Pancreas (tissue), 10 donors: Measurements from ENCODE around the gene PLA2G6. TPM values are rescaled to one million over a fixed set of nuclear protein-coding genes. Genes with fewer than 3 reads are reported as not detected.
"Not testable (repeated sequence)": the region's sequence is repeated elsewhere in the genome, so short reads cannot be mapped to it uniquely, and the experiment has no call there.

Experiments
- ATAC-seq, 4 donors: fragments of 200-7000 bp; cut with Tn5 transposase; one replicate each; pipeline versions ENCODE4 v1.8.0 to v1.9.1; 2020; ENCODE audit warnings: mild to moderate bottlenecking in 4 of 4, moderate library complexity in 4 of 4
- DNase-seq, 6 donors: peaks; one replicate each; pipeline ENCODE4 v3.0.0-alpha.2; 2020
- FAIRE-seq: peaks from 2 replicates; lab custom pipeline; 2012; peaks lifted over from hg19 to GRCh38; lab: Jason Lieb, UNC
- H3K27ac ChIP-seq, 4 donors: fragments of 200-600 bp; sonication (generic); 1 replicate in 3 of 4; 2 replicates in 1 of 4; pipeline versions ENCODE4 v1.5.0 to v1.8.0; 2020
- H3K27me3 ChIP-seq, 4 donors: fragments of 200-600 bp; one replicate each; pipeline ENCODE4 v1.8.0; 2021
- H3K36me3 ChIP-seq, 3 donors: fragments of 200-600 bp; sonication (generic) in 1 of 3; one replicate each; pipeline versions ENCODE4 v1.5.0 to v1.8.0; 2020 to 2021
- H3K4me1 ChIP-seq, 3 donors: fragments of 200-600 bp; one replicate each; pipeline ENCODE4 v1.8.0; 2021
- H3K4me3 ChIP-seq, 4 donors: fragments of 200-600 bp; sonication (generic) in 2 of 4; one replicate each; pipeline versions ENCODE4 v1.5.0 to v1.8.0; 2020 to 2021
- H3K9me3 ChIP-seq, 4 donors: fragments of 200-600 bp; one replicate each; pipeline ENCODE4 v1.8.0; 2021
- WGBS, 2 donors: extraction: QIAGEN DNeasy Blood & Tissue Kit; methylation state at CpG; one replicate each; pipeline ENCODE4 v1.1.7; 2013; 5-methylcytosine and 5-hydroxymethylcytosine counted together
- intact Hi-C, 3 donors: fragments of 100-400 bp; cut with DNase I; formaldehyde crosslinking; loops; one replicate each; pipeline versions ENCODE4 v1.11.1 to v1.14.2; 2022
- polyA plus RNA-seq, 2 donors: library from polyadenylated mRNA; stranded (reverse); fragments of 200-250 nt; gene quantifications; one replicate each; pipeline ENCODE4 v1.2.3, GENCODE V29; 2013
- total RNA-seq, 6 donors: library from RNA; stranded (reverse); fragmentation: NEBNext Ultra II Directional in 4 of 6; extraction: Animal tissue kit (Norgen Biotek cat#: 25700) in 4 of 6; gene quantifications; one replicate each; pipeline versions ENCODE4 v1.2.1 to v1.2.4, GENCODE V29; 2021 to 2023
- TF ChIP-seq, protein P1 (sequence below), 4 donors: fragments of 200-600 bp; sonication (generic) in 3 of 4; IDR thresholded peaks; one replicate each; pipeline versions ENCODE4 v1.5.0 to v1.8.0; 2021; ENCODE audit warnings: antibody characterized with exemption in 4 of 4
- donor health status: healthy with polysubstance abuse.
- donor health status: DM: no; HTN: no; CAD: no; lungs with moderate emphysema.
- donor health status: DM: no; HTN: no; CAD: no.
- donor health status: control.
- donor health status: control.
- donor health status: Bipolar disorder and iron deficiency.
- donor health status: DM: yes; HTN: yes; CAD: no.
- donor health status: DM: no; HTN: no; CAD: no.
- donor health status: DM: no; HTN: no; CAD: no.
- donor health status: DM: yes; HTN: yes; CAD: no.

PLA2G6 gene
- total and polyA plus RNA-seq, 8 donors = 8.7 to 109 (median 26.1) TPM

DNA sequence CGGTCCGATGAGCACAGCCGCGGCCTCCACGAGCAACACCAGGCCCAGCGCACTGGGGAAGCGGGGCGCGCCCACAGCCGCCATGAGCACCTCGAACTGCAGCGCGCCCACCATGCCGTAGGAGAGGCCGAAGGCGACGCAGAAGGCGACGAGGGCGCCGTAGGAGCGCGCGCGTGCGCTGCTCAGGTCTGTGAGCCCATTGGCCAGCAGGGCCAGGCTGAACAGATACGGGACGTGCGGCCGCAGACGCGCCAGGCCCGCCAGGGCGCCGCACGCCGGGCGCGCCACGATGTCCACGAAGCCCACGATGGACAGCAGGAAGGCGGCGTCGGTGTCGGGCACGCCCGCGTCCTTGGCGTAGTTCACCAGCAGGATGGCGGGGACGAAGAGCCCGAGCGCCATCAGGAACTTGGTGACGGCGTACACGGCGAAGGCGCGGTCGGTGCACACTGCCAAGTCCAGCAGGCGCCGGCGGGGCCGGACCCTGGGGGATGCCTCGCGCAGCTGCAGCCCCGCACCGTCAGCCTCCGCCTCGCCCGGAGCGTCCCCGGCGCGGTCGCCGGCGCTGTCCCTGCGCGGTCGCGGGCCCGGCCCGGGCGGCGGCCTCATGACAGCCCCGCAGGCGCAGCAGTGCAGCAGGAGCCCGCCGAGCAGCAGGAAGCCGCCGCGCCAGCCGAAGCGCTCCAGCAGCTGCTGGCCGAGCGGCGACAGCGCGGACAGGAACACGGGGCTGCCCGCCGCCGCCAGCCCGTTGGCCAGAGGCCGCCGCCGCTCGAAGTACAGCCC, 100.6 kb downstream of the PLA2G6 start:
- peaks cover 0 to 8% (median 3%) of the 10 kb centered on the region in 3 donors for H3K4me1 ChIP-seq
- WGBS, 2 donors = 5% methylated on average over 103 to 110 of the region's 110 CpGs
- peaks cover 0 to 4% (median 0%) of the 10 kb centered on the region in 4 donors for H3K27me3 ChIP-seq
- no peaks in the 10 kb centered on the region for H3K36me3 ChIP-seq
- H3K27ac ChIP-seq = no peak overlapping the region
- DNase-seq (peak in 3 of 6 donors; percentile 41 to 78 (median 74)), FAIRE-seq (no peak), ATAC-seq (peak; percentile 46 to 69 (median 62))
- intact Hi-C loops = no loop called here
- H3K9me3 ChIP-seq = no peaks in the 10 kb centered on the region
- TF ChIP-seq, protein P1, sequence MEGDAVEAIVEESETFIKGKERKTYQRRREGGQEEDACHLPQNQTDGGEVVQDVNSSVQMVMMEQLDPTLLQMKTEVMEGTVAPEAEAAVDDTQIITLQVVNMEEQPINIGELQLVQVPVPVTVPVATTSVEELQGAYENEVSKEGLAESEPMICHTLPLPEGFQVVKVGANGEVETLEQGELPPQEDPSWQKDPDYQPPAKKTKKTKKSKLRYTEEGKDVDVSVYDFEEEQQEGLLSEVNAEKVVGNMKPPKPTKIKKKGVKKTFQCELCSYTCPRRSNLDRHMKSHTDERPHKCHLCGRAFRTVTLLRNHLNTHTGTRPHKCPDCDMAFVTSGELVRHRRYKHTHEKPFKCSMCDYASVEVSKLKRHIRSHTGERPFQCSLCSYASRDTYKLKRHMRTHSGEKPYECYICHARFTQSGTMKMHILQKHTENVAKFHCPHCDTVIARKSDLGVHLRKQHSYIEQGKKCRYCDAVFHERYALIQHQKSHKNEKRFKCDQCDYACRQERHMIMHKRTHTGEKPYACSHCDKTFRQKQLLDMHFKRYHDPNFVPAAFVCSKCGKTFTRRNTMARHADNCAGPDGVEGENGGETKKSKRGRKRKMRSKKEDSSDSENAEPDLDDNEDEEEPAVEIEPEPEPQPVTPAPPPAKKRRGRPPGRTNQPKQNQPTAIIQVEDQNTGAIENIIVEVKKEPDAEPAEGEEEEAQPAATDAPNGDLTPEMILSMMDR (IDR thresholded peaks at IDR 0.05) = no peak
- peak overlapping the region in 3 of 4 donors; percentile 6 to 35 (median 22) for H3K4me3 ChIP-seq

DNA sequence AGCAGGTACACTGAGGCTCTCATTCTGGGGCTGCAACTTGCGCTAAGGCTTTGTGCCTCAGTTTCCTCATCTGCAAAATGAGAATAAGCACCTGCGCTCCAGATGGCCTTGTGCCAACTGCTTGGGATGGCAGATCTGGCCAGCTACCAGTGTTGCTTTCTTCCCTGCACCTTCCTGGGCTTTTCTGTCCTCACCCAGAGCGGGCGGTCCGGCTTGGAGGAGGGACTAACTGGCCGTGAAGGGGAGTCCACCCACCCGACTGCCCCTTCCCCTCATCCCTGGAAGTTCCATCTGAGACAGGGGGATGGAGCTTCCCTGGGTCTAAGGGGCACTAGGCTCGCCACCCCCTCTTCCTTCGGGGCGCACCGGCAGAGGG, 101.2 kb downstream of the PLA2G6 start:
- ATAC-seq (no peak), FAIRE-seq (no peak), DNase-seq (no peak)
- TF ChIP-seq, protein P1 (IDR thresholded peaks at IDR 0.05) = no peak
- Histone ChIP-seq H3K36me3 (no peaks in the 10 kb centered on the region), H3K27ac (no peak overlapping the region), H3K27me3 (peaks cover 0 to 4% (median 0%) of the 10 kb centered on the region in 4 donors), H3K4me3 (peak overlapping the region in 1 of 4 donors; percentile 35), H3K4me1 (peaks cover 0 to 8% (median 3%) of the 10 kb centered on the region in 3 donors), H3K9me3 (no peaks in the 10 kb centered on the region)
- 61 to 68% methylated on average over 11 of the region's 11 CpGs for WGBS, 2 donors
- intact Hi-C loops = no loop called here

DNA sequence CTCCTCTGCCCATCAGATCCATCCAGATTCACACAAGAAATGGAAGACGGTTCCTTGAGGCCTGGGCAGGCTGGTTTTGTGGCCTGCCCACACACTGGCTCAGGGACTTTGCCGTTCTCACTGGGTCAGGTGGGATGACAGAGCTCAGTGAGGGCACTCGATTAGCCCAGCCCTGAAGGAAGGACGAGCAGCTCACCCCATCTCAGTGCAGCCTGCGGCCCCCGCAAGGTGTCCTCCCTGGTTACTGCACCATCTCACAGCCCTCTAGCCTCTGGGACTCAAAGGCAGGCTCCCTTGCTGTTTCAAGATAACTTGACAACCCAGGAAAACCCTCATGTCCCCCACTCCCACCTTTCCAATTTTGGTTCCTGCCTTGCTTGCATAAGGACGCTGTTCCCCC, 101.8 kb downstream of the PLA2G6 start:
- peaks cover 0 to 8% (median 3%) of the 10 kb centered on the region in 3 donors for H3K4me1 ChIP-seq
- H3K4me3 ChIP-seq = no peak overlapping the region
- peak in 1 of 6 donors; percentile 22 for DNase-seq
- TF ChIP-seq, protein P1 (IDR thresholded peaks at IDR 0.05) = no peak
- H3K9me3 ChIP-seq = no peaks in the 10 kb centered on the region
- H3K27me3 ChIP-seq = peaks cover 0 to 4% (median 0%) of the 10 kb centered on the region in 4 donors
- intact Hi-C loops = no loop called here
- no peak overlapping the region for H3K27ac ChIP-seq
- peaks cover 0 to 1% (median 0%) of the 10 kb centered on the region in 3 donors for H3K36me3 ChIP-seq
- ATAC-seq = no peak
- no peak for FAIRE-seq
- 86 to 87% methylated on average over 7 of the region's 7 CpGs for WGBS, 2 donors

DNA sequence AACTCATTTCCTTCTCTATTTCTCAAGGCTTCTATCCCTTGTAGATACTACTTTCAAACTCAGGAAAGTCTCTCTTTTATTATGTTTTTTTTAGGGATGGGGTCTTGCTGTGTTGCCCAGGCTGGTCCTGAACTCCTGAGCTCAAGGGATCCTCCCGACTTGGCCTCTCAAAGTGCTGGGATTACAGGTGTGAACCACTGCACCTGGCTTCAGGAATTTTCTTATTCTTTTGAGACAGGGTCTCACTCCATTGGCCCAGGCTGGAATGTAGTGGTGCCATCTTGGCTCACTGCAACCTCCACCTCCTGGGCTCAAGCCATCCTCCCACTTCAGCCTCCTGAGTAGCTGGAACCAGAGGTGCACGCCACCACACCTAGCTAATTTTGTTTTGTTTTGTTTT, 102.4 kb downstream of the PLA2G6 start:
- H3K36me3 ChIP-seq, FAIRE-seq, H3K27me3 ChIP-seq, intact Hi-C loops, H3K4me3 ChIP-seq, H3K9me3 ChIP-seq, H3K27ac ChIP-seq, ATAC-seq, H3K4me1 ChIP-seq: not testable (repeated sequence)
- WGBS, 2 donors = 91 to 93% methylated on average over 2 of the region's 2 CpGs
- DNase-seq = peak in 1 of 6 donors; percentile 10

DNA sequence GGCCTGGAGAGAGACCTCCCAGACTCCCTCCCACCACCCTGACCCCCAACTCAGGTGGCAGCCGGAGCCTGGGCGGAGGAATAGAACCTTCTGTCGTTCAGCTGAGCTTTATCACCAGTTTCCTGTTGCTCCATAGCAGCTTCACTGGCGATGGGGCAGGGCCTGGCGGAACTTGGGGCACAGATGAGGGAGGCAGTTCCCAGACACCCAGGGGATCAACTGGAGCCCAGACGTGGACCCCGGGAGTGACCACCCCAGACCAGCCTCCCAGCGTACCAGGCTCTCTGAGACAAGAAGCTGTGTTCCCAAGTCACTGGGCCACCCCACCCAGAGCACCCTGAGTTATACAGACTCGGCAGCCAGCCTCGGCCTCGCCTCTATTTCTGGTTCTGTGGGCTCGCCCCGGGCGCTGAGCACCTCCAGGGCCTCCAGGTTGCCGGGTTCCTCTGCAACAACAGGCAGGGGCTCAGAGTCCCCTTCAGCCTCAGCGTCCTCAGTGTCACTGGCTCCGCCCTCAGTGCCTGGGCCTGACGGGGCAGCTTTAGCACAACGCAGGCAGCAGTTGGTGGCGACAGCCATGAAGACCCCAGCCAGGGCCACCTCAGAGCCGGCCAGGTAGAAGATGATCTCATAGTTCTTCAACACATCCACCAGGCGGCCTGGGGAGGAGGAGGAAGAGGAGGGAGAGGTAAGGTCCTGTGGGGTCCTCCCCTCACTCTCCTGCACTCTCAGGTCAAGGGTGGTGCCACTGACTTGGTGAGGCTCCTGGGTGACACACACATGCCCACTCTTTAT, 103.4 kb downstream of the PLA2G6 start:
- 83% methylated on average over 22 of the region's 22 CpGs for WGBS, 2 donors
- no peak for ATAC-seq

More for the DNA sequence above, 103.4 kb downstream of the PLA2G6 start:
- TF ChIP-seq, protein P1 (IDR thresholded peaks at IDR 0.05) = no peak
- no peaks in the 10 kb centered on the region for H3K9me3 ChIP-seq
- H3K4me3 ChIP-seq = no peak overlapping the region
- intact Hi-C loops = no loop called here
- peaks cover 0 to 10% (median 3%) of the 10 kb centered on the region in 3 donors for H3K36me3 ChIP-seq
- no peak overlapping the region for H3K27ac ChIP-seq
- peaks cover 0 to 8% (median 3%) of the 10 kb centered on the region in 3 donors for H3K4me1 ChIP-seq
- no peak for FAIRE-seq
- peaks cover 0 to 4% (median 0%) of the 10 kb centered on the region in 4 donors for H3K27me3 ChIP-seq
- peak in 1 of 6 donors; percentile 67 for DNase-seq
